ENCODE data around the gene FAM241A.
"Not testable (repeated sequence)": the region's sequence is repeated elsewhere in the genome, so short reads cannot be mapped to it uniquely, and the experiment has no call there.

The FAM241A gene

DNA sequence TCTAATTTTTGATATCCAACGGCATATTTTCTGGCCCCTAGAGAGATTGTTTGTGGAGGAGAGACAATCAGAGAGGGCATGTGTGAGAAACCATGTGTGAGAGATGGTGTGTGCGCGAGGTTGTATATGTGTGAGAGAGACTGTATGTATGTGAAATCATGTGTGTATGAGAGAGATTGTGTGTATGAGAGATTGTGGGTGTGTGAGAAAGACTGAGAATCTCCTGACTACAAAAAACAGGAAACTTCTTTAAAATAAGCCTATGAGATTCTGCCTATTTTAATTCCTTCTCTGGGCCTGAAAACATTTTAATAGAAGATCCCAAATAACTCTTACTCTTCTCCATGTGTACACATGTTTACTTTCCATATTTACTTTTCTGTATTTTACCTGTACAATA is 1.5 kb upstream of the FAM241A start:
- DNase-seq (ENCODE audit: low spot score in 2 of 2) (no peak), ATAC-seq (replicated peaks; ENCODE audit: extremely low read depth, poor library complexity, severe bottlenecking) (no peak)
- H3K9me3 Mint-ChIP-seq: no peaks in the 10 kb centered on the region
- H3K4me1 Mint-ChIP-seq: peaks cover 21% of the 10 kb centered on the region
- no peak overlapping the region for H3K27ac Mint-ChIP-seq (ENCODE audit: low read depth)
- no peak overlapping the region for H3K4me3 Mint-ChIP-seq
- H3K27me3 Mint-ChIP-seq: no peaks in the 10 kb centered on the region
- H3K36me3 Mint-ChIP-seq (ENCODE audit: insufficient read depth): peaks cover 2% of the 10 kb centered on the region

GRCh38 chr4:112144546-112145325 is 518 bp upstream of the FAM241A start:
- no peak for ATAC-seq (replicated peaks; ENCODE audit: extremely low read depth, poor library complexity, severe bottlenecking)
- Mint-ChIP-seq H3K27ac (ENCODE audit: low read depth) (peak overlapping the region; percentile 41), H3K9me3 (no peaks in the 10 kb centered on the region), H3K36me3 (ENCODE audit: insufficient read depth) (peaks cover 2% of the 10 kb centered on the region), H3K27me3 (no peaks in the 10 kb centered on the region), H3K4me3 (peak overlapping the region; percentile 58), H3K4me1 (peaks cover 21% of the 10 kb centered on the region)
- no peak for DNase-seq (ENCODE audit: low spot score in 2 of 2)

- peak; percentile 40 to 46 for DNase-seq (ENCODE audit: low spot score in 2 of 2)
- Mint-ChIP-seq H3K4me3 (peak overlapping the region; percentile 58), H3K9me3 (no peaks in the 10 kb centered on the region), H3K36me3 (ENCODE audit: insufficient read depth) (peaks cover 2% of the 10 kb centered on the region), H3K4me1 (peaks cover 21% of the 10 kb centered on the region), H3K27me3 (no peaks in the 10 kb centered on the region), H3K27ac (ENCODE audit: low read depth) (peak overlapping the region; percentile 9)
- ATAC-seq (replicated peaks; ENCODE audit: extremely low read depth, poor library complexity, severe bottlenecking): peak; percentile 57
Observed at GRCh38 chr4:112145790-112146501, 692 bp downstream of the FAM241A start.

DNA sequence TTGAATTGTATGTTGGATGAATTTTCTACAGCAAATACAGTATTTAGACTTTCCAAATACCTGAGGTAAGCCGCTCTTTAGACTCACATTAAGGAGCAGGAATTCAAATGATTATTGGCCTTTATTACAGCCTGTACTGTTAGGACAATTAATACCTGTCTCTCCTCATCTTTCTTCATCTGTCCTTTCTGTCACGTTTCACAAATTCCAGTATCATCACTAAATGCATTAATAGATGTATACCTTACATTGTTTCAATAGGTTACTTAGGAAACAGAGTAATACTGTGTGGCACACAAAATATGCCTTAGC is 1.2 kb downstream of the FAM241A start:
- Mint-ChIP-seq H3K36me3 (ENCODE audit: insufficient read depth) (peaks cover 2% of the 10 kb centered on the region), H3K27me3 (no peaks in the 10 kb centered on the region), H3K9me3 (no peaks in the 10 kb centered on the region), H3K27ac (ENCODE audit: low read depth) (peak overlapping the region; percentile 9), H3K4me3 (peak overlapping the region; percentile 58), H3K4me1 (peaks cover 21% of the 10 kb centered on the region)
- DNase-seq (ENCODE audit: low spot score in 2 of 2) (no peak), ATAC-seq (replicated peaks; ENCODE audit: extremely low read depth, poor library complexity, severe bottlenecking) (no peak)

- no peak for DNase-seq (ENCODE audit: low spot score in 2 of 2)
- H3K4me1 Mint-ChIP-seq: peaks cover 21% of the 10 kb centered on the region
- no peaks in the 10 kb centered on the region for H3K27me3 Mint-ChIP-seq
- H3K9me3 Mint-ChIP-seq: no peaks in the 10 kb centered on the region
- H3K36me3 Mint-ChIP-seq (ENCODE audit: insufficient read depth): peaks cover 2% of the 10 kb centered on the region
- no peak overlapping the region for H3K4me3 Mint-ChIP-seq
- no peak for ATAC-seq (replicated peaks; ENCODE audit: extremely low read depth, poor library complexity, severe bottlenecking)
- no peak overlapping the region for H3K27ac Mint-ChIP-seq (ENCODE audit: low read depth)
Observed at GRCh38 chr4:112147697-112148096, 2.4 kb downstream of the FAM241A start.

- no peak overlapping the region for H3K4me3 Mint-ChIP-seq
- no peak overlapping the region for H3K27ac Mint-ChIP-seq (ENCODE audit: low read depth)
- H3K27me3 Mint-ChIP-seq: no peaks in the 10 kb centered on the region
- no peaks in the 10 kb centered on the region for H3K9me3 Mint-ChIP-seq
- H3K4me1 Mint-ChIP-seq: peaks cover 13% of the 10 kb centered on the region
- peaks cover 1% of the 10 kb centered on the region for H3K36me3 Mint-ChIP-seq (ENCODE audit: insufficient read depth)
- DNase-seq (ENCODE audit: low spot score in 2 of 2) (no peak), ATAC-seq (replicated peaks; ENCODE audit: extremely low read depth, poor library complexity, severe bottlenecking) (no peak)
Observed at GRCh38 chr4:112150920-112151319, 5.7 kb downstream of the FAM241A start.

GRCh38 chr4:112152521-112152920 is 7.3 kb downstream of the FAM241A start:
- DNase-seq (ENCODE audit: low spot score in 2 of 2): no peak
- no peak overlapping the region for H3K4me3 Mint-ChIP-seq
- H3K27ac Mint-ChIP-seq (ENCODE audit: low read depth): no peak overlapping the region
- no peaks in the 10 kb centered on the region for H3K4me1 Mint-ChIP-seq
- no peak for ATAC-seq (replicated peaks; ENCODE audit: extremely low read depth, poor library complexity, severe bottlenecking)
- no peaks in the 10 kb centered on the region for H3K36me3 Mint-ChIP-seq (ENCODE audit: insufficient read depth)
- H3K9me3 Mint-ChIP-seq: no peaks in the 10 kb centered on the region
- H3K27me3 Mint-ChIP-seq: no peaks in the 10 kb centered on the region

DNA sequence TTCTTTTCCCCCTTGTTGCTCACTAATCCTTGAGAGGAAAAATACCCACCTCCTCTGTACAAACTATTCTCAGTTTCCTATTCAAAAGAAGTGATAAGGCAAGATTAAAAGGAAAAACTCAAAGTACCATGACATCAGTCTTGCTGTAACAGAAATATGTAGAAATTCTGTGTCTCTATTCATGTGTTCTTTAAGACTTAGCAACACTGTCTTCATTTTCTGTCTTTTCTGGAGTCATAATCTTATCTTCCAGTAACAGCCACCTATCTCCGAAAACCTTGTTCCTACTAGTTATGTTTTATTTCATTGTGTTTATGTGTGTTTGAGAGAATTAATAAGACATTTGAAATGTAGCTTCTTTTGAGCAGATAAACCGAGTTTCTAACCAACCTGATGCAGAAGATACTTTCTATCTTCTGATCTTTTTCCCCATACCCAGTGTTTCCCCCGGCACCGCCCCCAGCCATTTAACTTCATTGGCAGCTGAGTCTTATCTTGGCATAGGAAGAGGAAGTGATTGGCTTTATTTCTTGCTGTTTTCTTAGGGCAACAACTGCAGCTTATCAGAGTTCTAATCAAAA is 8.0 kb downstream of the FAM241A start:
- ATAC-seq (replicated peaks; ENCODE audit: extremely low read depth, poor library complexity, severe bottlenecking): no peak
- Mint-ChIP-seq H3K4me3 (no peak overlapping the region), H3K36me3 (ENCODE audit: insufficient read depth) (no peaks in the 10 kb centered on the region), H3K9me3 (no peaks in the 10 kb centered on the region), H3K4me1 (no peaks in the 10 kb centered on the region), H3K27ac (ENCODE audit: low read depth) (no peak overlapping the region), H3K27me3 (no peaks in the 10 kb centered on the region)
- no peak for DNase-seq (ENCODE audit: low spot score in 2 of 2)

- no peak overlapping the region for H3K27ac Mint-ChIP-seq (ENCODE audit: low read depth)
- peaks cover 7% of the 10 kb centered on the region for H3K9me3 Mint-ChIP-seq
- no peaks in the 10 kb centered on the region for H3K27me3 Mint-ChIP-seq
- H3K4me1 Mint-ChIP-seq: no peaks in the 10 kb centered on the region
- no peak overlapping the region for H3K4me3 Mint-ChIP-seq
- no peak for DNase-seq (ENCODE audit: low spot score in 2 of 2)
- H3K36me3 Mint-ChIP-seq (ENCODE audit: insufficient read depth): peaks cover 1% of the 10 kb centered on the region
- no peak for ATAC-seq (replicated peaks; ENCODE audit: extremely low read depth, poor library complexity, severe bottlenecking)
Observed at GRCh38 chr4:112156112-112156511, 10.9 kb downstream of the FAM241A start.

- no peak for ATAC-seq (replicated peaks; ENCODE audit: extremely low read depth, poor library complexity, severe bottlenecking)
- Mint-ChIP-seq H3K27me3 (no peaks in the 10 kb centered on the region), H3K36me3 (ENCODE audit: insufficient read depth) (peaks cover 1% of the 10 kb centered on the region), H3K9me3 (peaks cover 9% of the 10 kb centered on the region), H3K27ac (ENCODE audit: low read depth) (no peak overlapping the region), H3K4me1 (no peaks in the 10 kb centered on the region), H3K4me3 (no peak overlapping the region)
- DNase-seq (ENCODE audit: low spot score in 2 of 2): no peak
Observed at GRCh38 chr4:112156553-112156952, 11.3 kb downstream of the FAM241A start.

GRCh38 chr4:112163706-112164105 is 18.5 kb downstream of the FAM241A start:
- not testable (repeated sequence) for H3K9me3 Mint-ChIP-seq; ATAC-seq (replicated peaks; ENCODE audit: extremely low read depth, poor library complexity, severe bottlenecking); DNase-seq (ENCODE audit: low spot score in 2 of 2); H3K27ac Mint-ChIP-seq (ENCODE audit: low read depth); H3K4me3 Mint-ChIP-seq; H3K36me3 Mint-ChIP-seq (ENCODE audit: insufficient read depth); H3K27me3 Mint-ChIP-seq
- peaks cover 11% of the 10 kb centered on the region for H3K4me1 Mint-ChIP-seq

DNA sequence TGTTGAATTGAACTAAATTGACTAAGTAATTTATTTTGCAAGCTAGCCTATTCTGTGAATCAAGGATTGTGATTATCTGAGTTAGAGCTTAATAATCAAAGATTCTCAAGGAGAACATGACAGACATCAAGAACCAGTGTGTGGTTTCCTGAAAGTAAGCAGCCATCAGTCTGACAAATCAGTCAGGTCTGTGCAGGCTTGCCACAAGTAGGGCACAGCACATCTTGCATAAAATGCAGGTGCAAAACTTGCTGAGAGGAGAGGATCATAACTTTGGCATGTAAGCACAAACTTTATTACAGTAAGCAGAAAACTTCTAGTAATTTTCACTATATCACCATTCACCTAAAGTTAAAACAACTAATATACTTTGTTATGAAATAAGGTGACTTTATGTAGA is 22.5 kb downstream of the FAM241A start:
- Mint-ChIP-seq H3K4me3 (no peak overlapping the region), H3K27me3 (no peaks in the 10 kb centered on the region), H3K27ac (ENCODE audit: low read depth) (no peak overlapping the region), H3K9me3 (no peaks in the 10 kb centered on the region), H3K4me1 (peaks cover 20% of the 10 kb centered on the region), H3K36me3 (ENCODE audit: insufficient read depth) (no peaks in the 10 kb centered on the region)
- DNase-seq (ENCODE audit: low spot score in 2 of 2) (no peak), ATAC-seq (replicated peaks; ENCODE audit: extremely low read depth, poor library complexity, severe bottlenecking) (peak; percentile 85)

Data from central memory CD8-positive, alpha-beta T cell (primary cell).